Measurements from ENCODE around the gene RARRES2. TPM values are rescaled to one million over a fixed set of nuclear protein-coding genes. Genes with fewer than 3 reads are reported as not detected.
"Not testable (repeated sequence)": the region's sequence is repeated elsewhere in the genome, so short reads cannot be mapped to it uniquely, and the experiment has no call there.

Gene RARRES2
- total RNA-seq: 100 to 1,000 TPM in 1 of 2 donors, 10 to 100 TPM in 1; 86.4 to 178 TPM
- long read RNA-seq, transcript RARRES2-201 (6 exons, 740 nt): major isoform, 7 of 10 reads
- long read RNA-seq, partial matches to known transcripts: 2 of 10 reads
- long read RNA-seq, other reads (novel, unspliced or antisense): 1 of 10 reads

DNA sequence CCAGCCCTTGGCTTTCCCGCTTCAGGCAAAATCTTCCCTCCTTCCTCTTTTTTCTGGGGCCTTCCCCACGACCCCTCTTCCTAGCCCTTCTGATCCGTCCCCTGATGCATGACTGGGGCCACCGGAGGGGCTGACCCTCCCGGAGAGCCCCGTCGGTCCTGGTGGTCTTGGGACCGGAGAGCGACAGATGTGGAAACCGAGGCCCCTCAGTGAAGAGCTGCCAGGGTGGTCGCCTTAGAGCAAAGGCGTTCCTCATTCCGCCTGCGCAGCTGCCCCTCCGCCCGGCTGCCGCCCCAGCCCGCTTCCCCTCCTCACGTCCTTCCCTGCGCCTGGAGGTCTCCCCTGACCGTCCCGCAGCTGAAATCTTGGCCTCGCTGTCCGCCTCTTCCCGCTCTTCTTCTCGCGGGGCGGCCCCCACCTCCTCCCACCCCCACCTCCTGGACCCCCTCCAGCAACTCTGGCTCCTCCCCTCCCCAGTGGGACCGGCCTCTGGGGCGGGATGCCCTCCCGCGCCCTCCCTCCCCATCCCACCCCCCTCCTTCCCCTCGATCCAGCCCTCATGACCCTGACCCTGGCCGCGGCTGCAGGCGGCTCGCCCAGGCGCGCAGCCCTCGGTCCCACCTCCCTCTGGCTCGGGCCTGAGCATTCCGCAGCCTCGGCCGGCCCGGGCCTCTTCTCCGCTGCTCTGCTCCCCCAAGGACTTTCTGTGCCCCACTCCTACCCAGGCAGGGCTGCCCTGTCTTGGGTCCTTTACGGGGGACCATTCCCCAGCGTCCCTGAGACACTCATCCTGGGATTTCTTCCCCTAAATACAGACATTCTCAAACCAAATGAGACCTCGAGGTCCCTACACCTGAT lies at the start of gene RARRES2:
TSS of gene RARRES2 (minus strand) at position 367 of the 858 bp plus-strand sequence. CDS start 1,020 bp downstream, outside the sequence.
- ATAC-seq (peak; percentile 82), DNase-seq (peak; percentile 61)
- intact Hi-C loops (cut with DNase I): no loop called here

DNA sequence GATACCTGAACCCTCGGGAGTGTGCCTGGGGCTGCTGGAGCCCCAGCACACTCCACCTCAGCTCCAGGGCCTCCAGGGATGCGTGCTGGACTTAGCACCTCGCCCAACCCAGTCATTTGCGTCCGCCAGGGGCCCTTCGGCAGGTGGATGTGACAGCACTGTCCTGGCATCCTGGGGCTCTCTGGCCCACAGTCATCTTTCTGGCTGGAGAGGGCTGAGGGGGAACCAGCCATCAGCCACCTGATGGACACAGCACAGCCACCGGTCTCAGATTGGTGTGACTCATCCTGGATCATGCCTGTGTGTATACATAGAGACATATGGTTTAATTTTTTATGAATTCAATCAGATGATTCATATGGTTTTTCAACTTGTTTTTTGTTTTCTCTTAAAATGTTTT lies 48.8 kb upstream of the RARRES2 start:
- no peak for ATAC-seq
- intact Hi-C loops (cut with DNase I): no loop called here

GRCh38 chr7:150389532-150389816 lies 48.0 kb upstream of the RARRES2 start:
- no peak for DNase-seq
- ATAC-seq: no peak
- intact Hi-C loops (cut with DNase I): no loop called here

More for the DNA sequence above, 48.8 kb upstream of the RARRES2 start:
- no peak for DNase-seq

- ATAC-seq: peak; percentile 94 to 97
- intact Hi-C loops (cut with DNase I): no loop called here
- DNase-seq: peak; percentile 74
Measured at GRCh38 chr7:150388709-150389531, 47.5 kb upstream of the RARRES2 start.

- intact Hi-C loops (cut with DNase I): no loop called here
- DNase-seq (peak; percentile 18), ATAC-seq (no peak)
Measured at GRCh38 chr7:150388306-150388705, 46.9 kb upstream of the RARRES2 start.

DNA sequence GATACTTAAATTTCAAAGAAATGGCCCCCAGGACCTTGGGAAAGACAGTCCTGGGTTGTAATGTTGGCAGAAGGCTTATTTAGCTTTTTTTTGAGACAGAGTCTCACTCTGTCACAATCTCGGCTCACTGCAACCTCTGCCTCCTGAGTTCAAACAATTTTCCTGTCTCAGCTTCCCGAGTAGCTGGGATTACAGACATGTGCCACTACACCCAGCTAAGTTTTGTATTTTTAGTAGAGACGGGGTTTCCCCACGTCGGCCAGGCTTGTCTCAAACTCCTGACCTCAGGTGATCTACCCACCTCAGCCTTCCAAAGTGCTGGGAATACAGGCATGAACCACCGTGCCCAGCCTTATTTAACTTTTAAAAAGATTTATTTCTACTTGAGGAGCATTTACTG lies 44.5 kb upstream of the RARRES2 start:
- DNase-seq; ATAC-seq; intact Hi-C loops (cut with DNase I): not testable (repeated sequence)

- ATAC-seq: no peak
- no peak for DNase-seq
- intact Hi-C loops (cut with DNase I): no loop called here
Measured at GRCh38 chr7:150385302-150385723, 43.9 kb upstream of the RARRES2 start.

DNA sequence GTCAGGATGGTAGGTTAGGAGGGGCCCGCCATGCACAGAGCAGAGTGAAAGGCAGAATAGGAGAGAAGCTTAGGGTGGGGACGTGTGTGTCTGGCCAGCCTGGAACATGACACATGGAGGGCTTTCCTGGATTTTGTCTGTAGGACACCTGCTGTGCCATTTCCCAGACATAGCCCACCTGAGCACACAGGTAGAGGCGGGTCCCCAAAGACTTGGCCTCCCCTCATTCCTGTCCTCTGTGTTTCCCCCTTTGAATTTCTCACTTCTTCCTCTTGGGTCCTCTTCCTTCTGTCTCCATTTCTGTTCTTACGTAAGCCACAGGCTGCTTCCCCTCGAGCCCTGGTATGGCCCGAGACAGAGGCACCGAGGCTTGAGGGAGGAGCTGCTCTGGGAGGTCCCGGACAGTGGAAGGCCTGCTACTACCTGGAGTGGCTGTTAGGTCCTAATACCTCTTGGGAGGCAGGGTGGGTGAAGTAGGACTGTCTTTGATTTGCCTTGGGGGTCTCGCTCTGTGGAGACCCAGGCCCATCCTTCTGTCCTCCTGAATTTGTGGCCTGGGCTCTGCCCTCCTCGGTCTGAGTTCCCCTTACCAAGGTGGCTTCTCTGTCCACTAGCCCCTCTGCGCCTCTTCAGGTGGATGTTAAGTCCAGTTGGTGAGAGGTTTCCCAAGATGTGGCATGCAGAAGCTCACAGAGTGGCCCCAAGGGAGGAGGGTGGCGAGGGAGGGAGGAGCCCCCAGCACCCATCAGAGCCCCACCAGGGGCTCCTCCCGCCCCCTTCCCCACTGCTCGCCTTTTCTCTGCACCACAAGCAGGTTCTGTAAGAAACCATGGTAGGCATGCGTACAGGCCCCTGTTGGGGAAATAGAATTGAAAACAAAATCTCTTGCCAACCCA lies 43.2 kb upstream of the RARRES2 start:
- DNase-seq (no peak), ATAC-seq (no peak)
- intact Hi-C loops (cut with DNase I): no loop called here

DNA sequence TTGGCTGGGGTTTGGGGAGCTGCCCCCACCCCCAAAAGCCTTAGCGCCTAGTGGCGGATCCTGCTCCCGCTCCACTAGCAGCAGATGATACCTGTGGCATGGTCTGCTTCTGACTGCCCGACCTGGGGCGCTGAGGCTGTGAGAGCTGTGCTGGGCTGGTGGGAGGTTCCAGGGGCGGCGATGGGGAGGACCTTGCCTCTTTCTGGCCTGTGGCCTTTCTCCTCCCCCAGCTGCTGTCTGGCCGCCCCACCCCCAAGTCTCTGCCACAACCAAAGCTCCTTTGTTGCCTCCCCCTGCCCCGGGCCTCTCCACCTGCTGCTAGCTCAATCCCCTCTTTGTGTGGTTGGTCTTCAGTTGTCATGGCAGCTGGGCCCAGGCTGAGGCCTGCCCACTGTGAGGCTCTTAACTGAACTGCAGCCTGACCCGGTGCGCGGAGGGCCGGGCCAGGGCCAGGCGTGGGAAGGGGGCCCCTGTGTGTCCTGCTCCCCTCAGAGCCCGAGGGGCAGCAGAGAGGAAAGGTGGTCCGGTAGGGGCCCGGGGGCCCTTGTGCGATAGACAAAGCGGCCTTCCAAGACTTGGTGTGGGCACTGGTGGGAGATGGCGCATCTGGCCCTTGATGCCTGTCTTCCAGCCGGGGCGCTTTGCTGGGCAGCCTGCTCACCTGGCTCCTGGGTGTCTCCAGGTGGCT lies 42.4 kb upstream of the RARRES2 start:
- no peak for ATAC-seq
- no peak for DNase-seq
- intact Hi-C loops (cut with DNase I): no loop called here

DNA sequence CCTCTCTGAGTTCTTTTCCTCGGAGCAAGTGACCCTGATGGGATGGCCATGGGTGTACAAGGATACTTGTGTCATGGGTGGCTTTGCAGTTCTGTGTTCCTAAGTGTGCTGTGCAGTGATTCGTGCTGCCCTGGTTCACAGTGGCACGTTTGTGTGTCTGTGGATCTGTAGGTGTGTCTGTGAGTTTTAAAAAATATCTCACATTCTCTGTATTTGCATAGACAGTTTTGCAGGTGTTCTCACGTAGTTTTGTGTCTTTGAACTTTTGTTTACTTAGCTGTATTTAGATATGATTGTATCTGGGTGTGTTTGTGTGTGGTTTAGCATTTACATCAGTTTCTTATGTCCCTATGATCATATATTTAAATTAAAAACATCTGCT lies 41.4 kb upstream of the RARRES2 start:
- intact Hi-C loops (cut with DNase I): no loop called here
- DNase-seq (no peak), ATAC-seq (no peak)

DNA sequence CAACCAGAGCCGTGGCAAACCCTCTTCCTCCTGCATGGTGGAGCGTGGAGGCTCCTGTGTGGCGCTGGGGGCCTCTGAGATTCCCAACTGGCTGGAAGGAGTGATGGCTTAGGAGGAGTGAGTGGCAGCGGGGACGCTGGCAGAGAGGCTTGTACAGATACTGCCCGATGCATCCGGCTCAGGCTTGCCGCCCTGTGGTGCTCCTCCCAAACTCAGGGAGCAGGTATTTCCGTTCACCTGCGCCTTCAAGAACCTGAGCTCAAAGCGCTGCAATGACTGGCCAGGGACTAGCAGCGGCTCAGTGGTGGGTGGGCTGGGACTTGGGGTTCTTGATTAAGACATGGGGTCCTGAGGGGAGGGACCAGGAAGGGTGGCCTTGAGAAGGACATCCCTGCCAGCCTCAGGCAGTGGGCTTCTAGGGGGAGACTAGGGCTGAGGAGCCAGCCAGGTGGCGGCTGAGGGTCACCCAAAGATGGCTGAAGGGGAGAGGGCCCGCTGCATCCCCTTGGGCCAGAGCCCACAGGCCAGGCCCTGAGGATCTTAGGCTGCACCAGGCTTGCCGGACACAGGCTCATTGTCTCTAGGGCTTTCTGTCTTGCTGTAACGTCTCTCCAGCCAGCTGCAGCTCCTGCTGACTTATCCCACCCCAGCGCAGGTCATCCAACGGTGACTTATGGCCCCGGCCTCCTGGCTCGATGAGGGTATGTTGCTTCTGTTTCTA lies 40.9 kb upstream of the RARRES2 start:
- ATAC-seq (no peak), DNase-seq (no peak)
- intact Hi-C loops (cut with DNase I): no loop called here

DNA sequence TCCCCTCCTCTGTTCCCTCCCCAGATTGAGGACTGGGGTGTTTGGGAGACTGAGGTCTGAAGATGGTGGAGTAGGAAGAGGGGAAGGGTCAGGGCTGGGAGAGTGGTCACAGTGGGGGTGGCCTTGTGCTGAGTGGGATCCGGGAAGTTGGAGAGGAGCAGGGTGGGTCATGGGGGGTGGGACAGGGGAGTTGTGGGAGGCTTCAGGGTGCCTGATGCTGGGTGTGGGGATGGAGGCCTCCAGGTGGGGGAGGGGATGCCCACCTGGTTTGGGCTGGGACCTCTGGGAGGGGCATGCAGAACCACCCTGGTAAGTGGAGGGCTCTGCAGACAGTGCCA lies 40.3 kb upstream of the RARRES2 start:
- DNase-seq: no peak
- ATAC-seq: no peak
- intact Hi-C loops (cut with DNase I): no loop called here

- intact Hi-C loops (cut with DNase I): no loop called here
- DNase-seq: no peak
- ATAC-seq: no peak
Measured at GRCh38 chr7:150381096-150381495, 39.7 kb upstream of the RARRES2 start.

- intact Hi-C loops (cut with DNase I): no loop called here
- ATAC-seq (no peak), DNase-seq (no peak)
Measured at GRCh38 chr7:150380463-150380862, 39.0 kb upstream of the RARRES2 start.

DNA sequence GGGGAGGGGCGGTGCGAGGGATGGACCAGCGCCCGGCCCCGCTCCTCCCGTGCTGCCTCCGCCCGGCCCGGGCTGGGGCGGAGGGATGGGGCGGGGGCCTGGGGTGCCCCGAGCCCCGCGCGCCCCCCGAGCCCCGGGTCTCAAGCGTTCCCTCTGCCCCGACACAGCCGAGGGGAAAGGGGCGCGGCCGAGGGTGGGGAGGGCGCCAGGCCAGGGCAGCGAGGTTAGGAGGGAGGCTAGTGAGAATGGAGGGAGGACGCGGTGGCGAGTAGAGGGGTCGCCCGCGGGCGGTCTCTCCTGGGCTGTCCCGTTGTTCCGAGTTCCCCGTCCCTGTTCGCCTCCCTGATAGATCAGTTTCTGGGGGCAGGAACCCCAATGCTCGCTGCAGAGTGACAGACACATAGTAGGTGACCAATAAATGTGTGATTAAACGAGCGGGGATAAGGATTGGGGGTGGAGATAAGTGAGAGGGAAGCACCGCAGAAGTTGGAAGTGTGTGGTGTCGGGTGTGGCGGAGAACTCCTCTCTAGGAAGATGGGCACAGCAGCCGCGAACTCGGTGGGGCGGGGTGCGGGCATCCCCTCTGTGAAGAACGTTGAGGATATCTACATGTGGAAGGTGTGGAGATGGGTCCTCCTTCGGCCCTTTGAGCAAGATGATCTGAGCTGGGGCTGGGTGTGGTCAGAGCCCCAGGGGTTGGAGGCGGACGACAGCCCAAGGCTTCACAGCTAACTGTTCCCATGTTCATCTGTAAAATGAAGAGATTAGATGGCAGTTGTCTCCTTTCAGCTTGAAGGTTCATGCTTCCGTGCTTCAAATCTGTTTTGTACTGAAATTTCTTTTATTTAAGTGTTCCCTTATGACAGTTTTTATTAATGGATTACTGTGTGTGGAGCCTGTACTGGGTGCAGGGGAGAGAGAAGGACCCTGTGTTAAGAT lies 38.3 kb upstream of the RARRES2 start:
- no peak for DNase-seq
- intact Hi-C loops (cut with DNase I): no loop called here
- ATAC-seq: peak; percentile 1 to 3

DNA sequence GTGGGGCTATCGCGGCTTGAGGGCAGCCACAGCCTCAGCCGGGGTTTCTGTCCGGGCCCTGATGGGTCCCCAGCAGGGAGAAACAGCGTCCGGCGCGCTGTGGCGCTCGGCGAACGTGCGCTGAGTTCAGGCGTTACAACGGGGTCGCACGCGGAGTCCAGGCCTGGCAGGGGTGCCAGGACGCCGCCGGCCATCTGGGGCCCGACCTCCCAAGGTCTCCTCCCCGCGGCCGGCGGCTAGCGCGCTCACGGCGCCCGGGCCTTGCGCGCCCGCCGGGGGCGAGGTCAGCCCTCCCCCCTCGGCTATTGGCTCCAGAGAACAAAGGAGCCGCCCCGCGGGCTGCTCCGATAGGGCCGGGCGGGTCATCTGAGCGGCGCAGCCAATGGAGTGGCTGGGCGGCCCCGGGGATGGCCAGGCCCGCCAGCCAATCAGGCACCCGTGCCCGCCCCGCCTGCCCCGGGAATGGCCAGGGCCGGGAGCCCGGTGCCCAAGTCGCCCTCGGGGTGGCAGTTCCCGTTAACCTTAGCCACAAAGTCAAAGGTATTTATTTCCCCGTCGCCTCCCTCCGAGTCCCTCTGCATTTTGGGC lies 37.5 kb upstream of the RARRES2 start, which contains the start of gene ZNF775:
TSS of gene ZNF775 (plus strand) at position 478 of the 588 bp plus-strand sequence. CDS start 9,141 bp downstream, outside the sequence.
- ATAC-seq: peak; percentile 98
- intact Hi-C loops (cut with DNase I): no loop called here
- peak; percentile 97 for DNase-seq
